Activated T-cell treated with anti-CD3 and anti-CD28 coated beads for 48 hours (primary cell): ENCODE data around the gene MTHFD2L.

Experiments used
- DNase-seq: peaks from one replicate; pipeline ENCODE4 v3.0.0-alpha.2; 2020; ENCODE audit warnings: low read depth

The MTHFD2L gene

GRCh38 chr4:74307170-74307569, 149.3 kb downstream of the MTHFD2L start:
- no peak for DNase-seq

- no peak for DNase-seq
These were observed 150.3 kb downstream of the MTHFD2L start, which contains the start of gene EPGN for GRCh38 chr4:74308215-74308614. Gene EPGN (plus strand): TSS chr4:74308470. CDS start chr4:74308534, 64 bp downstream.

GRCh38 chr4:74309223-74309622, 151.3 kb downstream of the MTHFD2L start:
- DNase-seq = no peak

- no peak for DNase-seq
These were observed 153.9 kb downstream of the MTHFD2L start for GRCh38 chr4:74311696-74312313.

- no peak for DNase-seq
These were observed 156.4 kb downstream of the MTHFD2L start for GRCh38 chr4:74314329-74314728.

GRCh38 chr4:74314944-74315343, 157.0 kb downstream of the MTHFD2L start:
- no peak for DNase-seq

- DNase-seq = no peak
These were observed 157.5 kb downstream of the MTHFD2L start for GRCh38 chr4:74315376-74315775.

GRCh38 chr4:74316397-74316796, 158.5 kb downstream of the MTHFD2L start:
- no peak for DNase-seq

GRCh38 chr4:74317616-74318246, 159.8 kb downstream of the MTHFD2L start:
- no peak for DNase-seq

- DNase-seq = no peak
These were observed 160.4 kb downstream of the MTHFD2L start for GRCh38 chr4:74318276-74318675.

GRCh38 chr4:74319470-74319869, 161.6 kb downstream of the MTHFD2L start:
- no peak for DNase-seq

GRCh38 chr4:74320559-74321118, 162.7 kb downstream of the MTHFD2L start:
- peak; percentile 2 for DNase-seq

GRCh38 chr4:74322301-74322700, 164.4 kb downstream of the MTHFD2L start:
- DNase-seq = no peak

- DNase-seq = no peak
These were observed 165.7 kb downstream of the MTHFD2L start for GRCh38 chr4:74323663-74324062.

- DNase-seq = no peak
These were observed 166.3 kb downstream of the MTHFD2L start for GRCh38 chr4:74324262-74324661.

GRCh38 chr4:74325886-74326285, 168.0 kb downstream of the MTHFD2L start:
- no peak for DNase-seq

- DNase-seq = no peak
These were observed 169.8 kb downstream of the MTHFD2L start for GRCh38 chr4:74327762-74328161.

- no peak for DNase-seq
These were observed 170.6 kb downstream of the MTHFD2L start for GRCh38 chr4:74328501-74328900.

GRCh38 chr4:74329307-74329706, 171.4 kb downstream of the MTHFD2L start:
- no peak for DNase-seq

GRCh38 chr4:74330295-74330750, 172.4 kb downstream of the MTHFD2L start:
- DNase-seq = no peak

- DNase-seq = no peak
These were observed 173.3 kb downstream of the MTHFD2L start for GRCh38 chr4:74331252-74331651.

- no peak for DNase-seq
These were observed 174.0 kb downstream of the MTHFD2L start for GRCh38 chr4:74331944-74332343.

- DNase-seq = no peak
These were observed 176.7 kb downstream of the MTHFD2L start for GRCh38 chr4:74334636-74335035.
